ENCODE data around the gene CCNF. TPM values are rescaled to one million over a fixed set of nuclear protein-coding genes. Genes with fewer than 3 reads are reported as not detected.

Gene CCNF
- total RNA-seq, 1 experiment from 2014 or later, result 60.8 TPM

DNA sequence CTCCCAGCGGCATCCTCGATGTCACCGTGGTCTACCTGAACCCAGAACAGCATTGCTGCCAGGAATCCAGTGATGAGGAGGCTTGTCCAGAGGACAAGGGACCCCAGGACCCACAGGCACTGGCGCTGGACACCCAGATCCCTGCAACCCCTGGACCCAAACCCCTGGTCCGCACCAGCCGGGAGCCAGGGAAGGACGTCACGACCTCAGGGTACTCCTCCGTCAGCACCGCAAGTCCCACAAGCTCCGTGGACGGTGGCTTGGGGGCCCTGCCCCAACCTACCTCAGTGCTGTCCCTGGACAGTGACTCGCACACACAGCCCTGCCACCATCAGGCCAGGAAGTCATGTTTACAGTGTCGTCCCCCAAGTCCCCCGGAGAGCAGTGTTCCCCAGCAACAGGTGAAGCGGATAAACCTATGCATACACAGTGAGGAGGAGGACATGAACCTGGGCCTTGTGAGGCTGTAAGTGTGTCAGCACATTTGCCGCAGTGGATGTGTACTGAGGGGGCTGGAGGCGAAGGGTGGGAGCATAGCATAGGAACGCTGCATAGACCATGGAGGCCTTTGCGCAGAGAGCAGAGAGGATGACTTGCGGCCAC, 27.4 kb downstream of the CCNF start:
- Histone ChIP-seq H4K20me1 (ENCODE audit: insufficient read depth) (no peaks in the 10 kb centered on the region), H3K27me3 (ENCODE audit: insufficient read depth, low read length) (no peaks in the 10 kb centered on the region), H3K4me2 (ENCODE audit: low read length) (no peak overlapping the region), H2AFZ (ENCODE audit: low read depth, low read length, poor library complexity, severe bottlenecking) (no peak overlapping the region), H3K4me1 (ENCODE audit: control insufficient read depth in 1 of 2, insufficient read depth in 2 of 2, low read length in 2 of 2) (peaks cover 6 to 34% of the 10 kb centered on the region in 2 experiments; a peak in 3 of 4 replicates), H3K9ac (ENCODE audit: low read length) (no peak overlapping the region), H3K9me2 (ENCODE audit: insufficient read depth) (no peaks in the 10 kb centered on the region), H3K79me2 (ENCODE audit: insufficient read depth, low read length) (peaks cover 7% of the 10 kb centered on the region; the same call in 1 of the 2 replicates), H3K27ac (ENCODE audit: low read depth, low read length) (no peak overlapping the region), H3K9me3 (ENCODE audit: control insufficient read depth in 1 of 2, insufficient read depth in 1 of 2, low read depth in 1 of 2, low read length in 2 of 2) (no peaks in the 10 kb centered on the region), H3K4me3 (replicated peaks in 1 of 2; ENCODE audit: low read depth in 1 of 2, low read length in 2 of 2) (no peak overlapping the region), H3K36me3 (ENCODE audit: control insufficient read depth in 1 of 2, insufficient read depth in 2 of 2, low read length in 2 of 2) (peaks cover 35 to 48% of the 10 kb centered on the region in 2 experiments)
- DNase-seq (ENCODE audit: low read depth, low spot score) (no peak), ATAC-seq (no peak)
- intact Hi-C loops (cut with micrococcal nuclease), result no loop called here
- TF ChIP-seq POLR2AphosphoS5 (IDR thresholded peaks at IDR 0.05; ENCODE audit: low read depth, low read length), result 0 out of 2 replicates have a peak, but pooled peaks have one; percentile 22
- TF ChIP-seq FOSL1 (IDR thresholded peaks at IDR 0.05; ENCODE audit: low read depth), result no peak
- CTCF ChIA-PET, result no interaction called here
- BruUV-seq (replicated peaks), result no TSS peak
- POLR2A ChIA-PET, result no interaction called here
- RAD21 ChIA-PET (ENCODE audit: low non-redundant PET in 1 of 2, low total read pairs in 2 of 2, uncharacterized antibody in 2 of 2, unreplicated experiment in 2 of 2), result no interaction called here

DNA sequence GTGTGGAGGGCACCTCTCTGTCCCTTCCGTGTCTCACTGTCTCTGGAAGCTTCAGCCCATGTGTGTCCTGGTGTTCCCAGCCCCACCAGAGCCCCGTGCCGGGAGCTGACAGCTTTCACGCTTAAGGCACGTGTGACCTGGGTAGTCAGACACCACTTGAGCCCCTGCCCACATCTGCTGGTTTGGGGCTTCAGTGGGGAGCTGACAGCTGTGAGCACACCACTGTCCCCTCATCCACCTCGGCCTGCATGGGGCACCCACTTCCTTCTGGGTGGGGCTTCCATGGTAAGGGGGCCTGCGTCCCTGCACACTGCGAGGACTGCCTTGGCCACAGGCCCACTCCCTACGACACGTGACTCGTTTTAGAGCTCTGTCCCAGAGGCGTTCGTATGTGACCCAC, 28.0 kb downstream of the CCNF start:
- ChIA-PET POLR2A (no interaction called here), RAD21 (ENCODE audit: low non-redundant PET in 1 of 2, low total read pairs in 2 of 2, uncharacterized antibody in 2 of 2, unreplicated experiment in 2 of 2) (no interaction called here), CTCF (no interaction called here)
- Histone ChIP-seq H3K27ac (ENCODE audit: low read depth, low read length) (no peak overlapping the region), H4K20me1 (ENCODE audit: insufficient read depth) (no peaks in the 10 kb centered on the region), H3K9me2 (ENCODE audit: insufficient read depth) (no peaks in the 10 kb centered on the region), H3K4me2 (ENCODE audit: low read length) (no peak overlapping the region), H3K9ac (ENCODE audit: low read length) (no peak overlapping the region), H3K4me3 (replicated peaks in 1 of 2; ENCODE audit: low read depth in 1 of 2, low read length in 2 of 2) (no peak overlapping the region), H3K9me3 (ENCODE audit: control insufficient read depth in 1 of 2, insufficient read depth in 1 of 2, low read depth in 1 of 2, low read length in 2 of 2) (no peaks in the 10 kb centered on the region), H3K4me1 (ENCODE audit: control insufficient read depth in 1 of 2, insufficient read depth in 2 of 2, low read length in 2 of 2) (peaks cover 6 to 34% of the 10 kb centered on the region in 2 experiments; a peak in 3 of 4 replicates), H2AFZ (ENCODE audit: low read depth, low read length, poor library complexity, severe bottlenecking) (no peak overlapping the region), H3K79me2 (ENCODE audit: insufficient read depth, low read length) (peaks cover 7% of the 10 kb centered on the region; the same call in 1 of the 2 replicates), H3K36me3 (ENCODE audit: control insufficient read depth in 1 of 2, insufficient read depth in 2 of 2, low read length in 2 of 2) (peaks cover 29 to 42% of the 10 kb centered on the region in 2 experiments), H3K27me3 (ENCODE audit: insufficient read depth, low read length) (no peaks in the 10 kb centered on the region)
- DNase-seq (ENCODE audit: low read depth, low spot score) (no peak), ATAC-seq (no peak)
- no peak for TF ChIP-seq EZH2phosphoT487 (IDR thresholded peaks at IDR 0.05; ENCODE audit: borderline replicate concordance)
- TF ChIP-seq POLR2AphosphoS5 (IDR thresholded peaks at IDR 0.05; ENCODE audit: low read depth, low read length), result peak; percentile 23; the same call in 1 of the 2 replicates
- intact Hi-C loops (cut with micrococcal nuclease), result no loop called here
- no TSS peak for BruUV-seq (replicated peaks)
